PC-3 (cell line): ENCODE measurements around the gene STATH. TPM values are rescaled to one million over a fixed set of nuclear protein-coding genes. Genes with fewer than 3 reads are reported as not detected.

Source experiments
- ATAC-seq: fragments of 200-7000 bp; cut with Tn5 transposase; 2 replicates; pipeline ENCODE4 v1.9.1; 2020; ENCODE audit warnings: mild to moderate bottlenecking, moderate library complexity
- BruUV-seq: library from RNA; stranded (reverse); fragments of 400-500 nt; replicated peaks from 2 replicates; lab custom pipeline; 2021; lab: Mats Ljungman, UMichigan
- CTCF ChIA-PET: fragments of 300-600 bp; sonication (Branson Sonifier 250); formaldehyde crosslinking; loops from one replicate; lab custom pipeline; 2022; ENCODE audit warnings: antibody characterized with exemption; lab: Charles Lee
- POLR2A ChIA-PET: fragments of 300-600 bp; sonication (Branson Sonifier 250); formaldehyde crosslinking; loops from one replicate; lab custom pipeline; 2022; ENCODE audit warnings: antibody characterized with exemption; ENCODE audit not compliant: unreplicated experiment; lab: Charles Lee
- DNase-seq: peaks from one replicate; pipeline ENCODE4 v3.0.0-alpha.2; 2015
- H2AFZ ChIP-seq: fragments of 300-600 bp; sonication (generic); 2 replicates; pipeline ENCODE4 v1.6.0; 2016; ENCODE audit warnings: antibody characterized with exemption, low read length
- H3F3A ChIP-seq: fragments of 300-600 bp; sonication (generic); one replicate; pipeline ENCODE4 v1.6.0; 2017; ENCODE audit warnings: antibody characterized with exemption, low read length, control low read depth, mild to moderate bottlenecking; ENCODE audit not compliant: unreplicated experiment
- H3K27ac ChIP-seq: fragments of 300-600 bp; sonication (generic); 2 replicates; pipeline ENCODE4 v1.5.1; 2016; ENCODE audit warnings: mild to moderate bottlenecking, low read length
- H3K27me3 ChIP-seq: fragments of 300-600 bp; sonication (generic); 2 replicates; pipeline ENCODE4 v1.6.1; 2016; ENCODE audit warnings: low read length, mixed read lengths
- H3K36me3 ChIP-seq: fragments of 300-600 bp; sonication (generic); 2 replicates; pipeline ENCODE4 v1.6.1; 2016; ENCODE audit warnings: low read depth, mixed run types, low read length, mixed read lengths
- H3K4me1 ChIP-seq: fragments of 300-600 bp; sonication (generic); 2 replicates; pipeline ENCODE4 v1.5.1; 2016; ENCODE audit warnings: low read length; ENCODE audit not compliant: insufficient read depth
- H3K4me2 ChIP-seq: fragments of 300-600 bp; sonication (generic); 2 replicates; pipeline ENCODE4 v1.6.0; 2016; ENCODE audit warnings: low read length
- H3K4me3 ChIP-seq: fragments of 300-600 bp; sonication (generic); 2 replicates; pipeline ENCODE4 v1.5.1; 2016; ENCODE audit warnings: mild to moderate bottlenecking, low read length, mixed read lengths
- H3K79me2 ChIP-seq: fragments of 300-600 bp; sonication (generic); 2 replicates; pipeline ENCODE4 v1.6.1; 2017; ENCODE audit warnings: low read length, mixed read lengths
- H3K9ac ChIP-seq: fragments of 300-600 bp; sonication (generic); 2 replicates; pipeline ENCODE4 v1.6.0; 2016; ENCODE audit warnings: mild to moderate bottlenecking, low read length
- H3K9me2 ChIP-seq: fragments of 300-600 bp; sonication (generic); replicated peaks from 2 replicates; pipeline ENCODE4 v1.6.1; 2016; ENCODE audit warnings: mixed run types, low read length, mixed read lengths
- H3K9me3 ChIP-seq: fragments of 300-600 bp; sonication (generic); 2 replicates; pipeline ENCODE4 v1.6.1; 2016; ENCODE audit warnings: low read length, mixed read lengths
- H4K20me1 ChIP-seq: fragments of 300-600 bp; sonication (generic); 2 replicates; pipeline ENCODE4 v1.6.1; 2016; ENCODE audit warnings: low read length, mixed read lengths
- CTCF ChIP-seq: fragments of 300-600 bp; sonication (generic); conservative IDR thresholded peaks from 2 replicates; pipeline ENCODE4 v1.5.1; 2017; ENCODE audit warnings: antibody characterized with exemption, low read depth, mild to moderate bottlenecking, low read length
- EZH2 ChIP-seq: fragments of 300-600 bp; sonication (generic); IDR thresholded peaks from one replicate; pipeline ENCODE4 v1.6.1; 2017; ENCODE audit warnings: antibody characterized with exemption, mild to moderate bottlenecking, low read length; ENCODE audit not compliant: unreplicated experiment
- EZH2phosphoT487 ChIP-seq: fragments of 300-600 bp; sonication (generic); IDR thresholded peaks from 2 replicates; pipeline ENCODE4 v1.6.1; 2018; ENCODE audit warnings: mild to moderate bottlenecking, antibody characterized with exemption, low read length, borderline replicate concordance
- intact Hi-C: fragments of 100-400 bp; cut with micrococcal nuclease; formaldehyde crosslinking; loops from 2 replicates; pipeline ENCODE4 v1.9.0; 2023
- total RNA-seq: library from RNA; depleted of rRNA; stranded (reverse); fragments of >200 nt; gene quantifications from 2 replicates; pipeline ENCODE4 v1.2.3, GENCODE V29; 2014

STATH gene
- total RNA-seq, 1 experiment from 2014 or later: not detected

DNA sequence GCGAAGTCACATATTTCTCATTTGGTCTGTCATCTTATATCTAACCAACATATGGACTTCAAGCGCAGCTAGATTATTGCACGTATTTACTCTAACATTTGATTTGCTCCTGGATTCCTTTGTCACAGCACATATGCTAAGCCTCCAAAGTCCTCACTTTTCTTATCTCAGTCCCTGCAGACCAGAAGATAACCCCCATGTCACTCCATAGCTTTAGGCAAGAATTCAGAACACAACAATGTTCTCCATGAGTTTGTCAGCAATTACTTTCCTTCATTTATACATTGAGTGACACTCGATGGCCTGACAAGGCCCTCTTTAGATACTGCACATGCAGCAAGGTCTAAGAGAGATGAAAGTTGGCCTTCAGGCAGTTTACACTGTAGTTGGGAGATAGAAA, 4.8 kb upstream of the STATH start:
- Histone ChIP-seq H3K79me2 (no peaks in the 10 kb centered on the region), H3K36me3 (no peaks in the 10 kb centered on the region), H3K4me3 (no peak overlapping the region), H3K27me3 (peaks cover 15% of the 10 kb centered on the region; the same call in 1 of the 2 replicates), H4K20me1 (no peaks in the 10 kb centered on the region), H3K4me1 (no peaks in the 10 kb centered on the region), H3K9me3 (no peaks in the 10 kb centered on the region), H3K9me2 (no peaks in the 10 kb centered on the region), H3K27ac (no peak overlapping the region), H3K4me2 (no peak overlapping the region), H3K9ac (no peak overlapping the region), H3F3A (no peaks in the 10 kb centered on the region), H2AFZ (no peak overlapping the region)
- CTCF ChIA-PET: no interaction called here
- BruUV-seq: no TSS peak
- DNase-seq (no peak), ATAC-seq (no peak)
- intact Hi-C loops: no loop called here
- POLR2A ChIA-PET: no interaction called here
- TF ChIP-seq EZH2phosphoT487 (no peak), EZH2 (no peak), CTCF (no peak)

DNA sequence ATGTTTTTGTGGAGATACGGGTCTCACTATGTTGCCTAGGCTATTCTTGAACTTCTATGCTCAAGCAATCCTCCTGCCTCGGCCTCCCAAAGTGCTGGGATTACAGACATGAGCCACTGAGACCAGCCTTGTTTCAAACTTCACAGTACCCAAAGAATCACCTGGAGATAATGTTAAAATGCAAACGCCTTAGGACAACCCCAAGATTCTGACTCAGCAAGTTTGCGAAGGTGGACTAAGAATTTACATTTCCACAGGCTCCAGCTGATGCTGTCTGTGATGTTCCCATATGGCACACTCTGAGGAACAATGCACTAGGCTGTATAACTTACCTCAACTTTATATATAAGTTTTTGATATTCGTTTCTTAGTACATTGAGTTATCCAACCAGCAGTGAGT, 984 bp upstream of the STATH start:
- TF ChIP-seq EZH2 (no peak), CTCF (no peak)
- CTCF ChIA-PET: no interaction called here
- no peak for DNase-seq

DNA sequence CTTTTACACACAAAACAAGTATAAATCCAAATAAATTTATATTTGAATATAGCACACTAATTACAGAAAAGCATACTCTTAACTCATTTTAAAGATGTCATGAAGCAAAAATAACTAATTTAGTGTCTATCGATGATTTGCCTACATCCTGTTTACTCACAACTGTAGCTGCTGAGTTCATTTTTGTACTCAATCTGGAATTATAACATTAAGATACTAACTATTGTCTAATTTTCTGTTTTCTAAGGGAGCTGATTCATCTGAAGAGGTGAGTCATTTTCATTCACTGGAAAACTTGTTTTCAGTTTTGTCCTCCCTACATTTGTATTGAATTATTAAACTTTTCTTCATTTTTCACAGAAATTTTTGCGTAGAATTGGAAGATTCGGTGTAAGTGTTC, 3.7 kb downstream of the STATH start:
- Histone ChIP-seq H3K9ac (no peak overlapping the region), H3K79me2 (no peaks in the 10 kb centered on the region), H4K20me1 (no peaks in the 10 kb centered on the region), H3K27ac (no peak overlapping the region), H3K4me2 (no peak overlapping the region), H3K36me3 (no peaks in the 10 kb centered on the region), H3F3A (no peaks in the 10 kb centered on the region), H3K4me3 (no peak overlapping the region), H3K4me1 (peaks cover 6% of the 10 kb centered on the region; the same call in 1 of the 2 replicates), H3K9me2 (no peaks in the 10 kb centered on the region), H3K9me3 (no peaks in the 10 kb centered on the region), H3K27me3 (no peaks in the 10 kb centered on the region), H2AFZ (no peak overlapping the region)
- DNase-seq (peak; percentile 32), ATAC-seq (no peak)
- ChIA-PET POLR2A (no interaction called here), CTCF (no interaction called here)
- intact Hi-C loops: no loop called here
- BruUV-seq: no TSS peak
- TF ChIP-seq EZH2: no peak
- no peak for TF ChIP-seq EZH2phosphoT487
- TF ChIP-seq CTCF: no peak

More for the DNA sequence above, 984 bp upstream of the STATH start:
- Histone ChIP-seq H2AFZ (no peak overlapping the region), H3K9ac (no peak overlapping the region), H3F3A (no peaks in the 10 kb centered on the region), H3K4me2 (no peak overlapping the region), H3K27ac (no peak overlapping the region), H3K9me2 (no peaks in the 10 kb centered on the region), H3K9me3 (no peaks in the 10 kb centered on the region), H3K36me3 (no peaks in the 10 kb centered on the region), H3K27me3 (peaks cover 10% of the 10 kb centered on the region; the same call in 1 of the 2 replicates), H4K20me1 (no peaks in the 10 kb centered on the region), H3K4me1 (peaks cover 6% of the 10 kb centered on the region; the same call in 1 of the 2 replicates), H3K79me2 (no peaks in the 10 kb centered on the region), H3K4me3 (no peak overlapping the region)
- no TSS peak for BruUV-seq
- no peak for ATAC-seq
- POLR2A ChIA-PET: no interaction called here
- intact Hi-C loops: no loop called here
